GM18498 (cell line): ENCODE data around the gene FBXW8.

Experiments
- ATAC-seq: cut with Tn5 transposase; IDR thresholded peaks from one replicate; pipeline ENCODE4 v1.9.1; 2021; ENCODE audit warnings: mild to moderate bottlenecking, moderate library complexity; ENCODE audit not compliant: unreplicated experiment

FBXW8 gene

DNA sequence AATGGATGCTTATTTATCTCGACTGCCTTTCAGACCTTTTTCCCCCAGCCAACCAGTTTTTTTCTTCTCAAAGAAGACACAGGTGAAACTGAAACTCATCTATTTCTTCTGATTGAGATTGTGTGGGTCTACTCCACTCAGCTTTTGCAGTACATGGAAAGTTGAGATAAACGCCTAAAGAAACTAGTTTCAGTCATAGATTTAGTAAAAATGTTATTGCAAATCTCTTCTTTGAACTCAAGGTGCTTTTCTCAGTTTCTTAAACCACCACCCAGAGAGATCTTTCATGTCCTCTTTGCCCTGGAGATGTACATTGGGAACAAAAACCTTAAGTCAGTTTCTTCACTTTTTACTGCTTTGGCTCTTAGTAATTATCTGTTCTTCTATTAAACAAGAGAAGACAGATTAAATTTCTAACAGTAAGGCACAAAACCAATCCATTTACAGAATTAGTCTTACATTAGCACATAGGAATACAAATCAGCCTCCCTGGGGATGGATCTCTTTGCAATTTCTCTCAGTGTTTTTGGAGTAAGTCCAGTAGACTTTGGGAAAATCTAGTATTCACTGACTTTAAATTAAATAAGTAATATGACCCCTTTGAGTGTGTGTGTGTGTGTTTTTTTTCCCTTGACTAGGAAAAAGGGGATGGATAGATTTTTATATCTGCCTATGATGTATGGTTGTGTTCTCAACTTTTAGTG, 11.6 kb downstream of the FBXW8 start:
- peak; percentile 51 for ATAC-seq

DNA sequence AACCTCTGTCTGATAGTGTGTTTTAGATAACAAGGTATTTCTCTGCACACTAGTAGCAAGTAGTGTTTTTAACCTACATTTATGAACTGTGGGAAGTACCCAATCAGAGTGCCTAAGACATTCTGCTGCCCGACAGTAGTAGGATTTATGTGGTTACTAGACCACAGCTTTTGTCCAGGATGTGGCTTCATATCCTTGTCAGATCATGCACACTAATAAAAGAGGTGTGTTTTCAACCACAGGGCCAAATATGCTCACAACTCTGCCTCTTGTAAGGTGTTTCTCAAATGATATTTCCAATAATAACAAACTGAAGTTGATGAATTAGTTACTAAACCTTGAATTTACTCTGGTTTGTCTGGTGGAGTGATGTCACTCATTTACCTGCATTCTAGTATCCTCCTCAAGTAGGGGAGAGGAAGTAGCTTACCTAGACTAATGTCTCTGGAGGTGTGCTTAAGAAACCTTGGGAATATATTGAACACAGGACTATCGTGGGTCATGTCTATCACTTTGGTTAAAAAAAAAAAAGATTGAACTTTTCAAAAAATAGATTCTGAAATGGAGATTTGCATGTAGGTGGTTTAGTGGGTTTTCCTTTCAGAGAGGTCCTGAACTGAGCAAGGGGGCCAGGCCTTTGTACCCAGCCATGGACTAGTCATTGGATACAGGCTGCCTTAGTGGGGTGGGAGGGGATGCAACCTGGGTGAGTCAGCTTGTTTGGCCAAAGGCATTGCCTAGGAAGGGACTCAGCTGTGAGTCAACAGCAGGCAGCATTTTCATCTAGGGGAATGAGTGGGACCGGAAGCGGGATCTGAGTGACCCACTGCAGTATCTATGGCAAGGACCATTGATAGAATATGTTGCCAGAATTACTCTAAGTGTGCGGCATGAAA, 14.1 kb downstream of the FBXW8 start:
- peak; percentile 82 for ATAC-seq

DNA sequence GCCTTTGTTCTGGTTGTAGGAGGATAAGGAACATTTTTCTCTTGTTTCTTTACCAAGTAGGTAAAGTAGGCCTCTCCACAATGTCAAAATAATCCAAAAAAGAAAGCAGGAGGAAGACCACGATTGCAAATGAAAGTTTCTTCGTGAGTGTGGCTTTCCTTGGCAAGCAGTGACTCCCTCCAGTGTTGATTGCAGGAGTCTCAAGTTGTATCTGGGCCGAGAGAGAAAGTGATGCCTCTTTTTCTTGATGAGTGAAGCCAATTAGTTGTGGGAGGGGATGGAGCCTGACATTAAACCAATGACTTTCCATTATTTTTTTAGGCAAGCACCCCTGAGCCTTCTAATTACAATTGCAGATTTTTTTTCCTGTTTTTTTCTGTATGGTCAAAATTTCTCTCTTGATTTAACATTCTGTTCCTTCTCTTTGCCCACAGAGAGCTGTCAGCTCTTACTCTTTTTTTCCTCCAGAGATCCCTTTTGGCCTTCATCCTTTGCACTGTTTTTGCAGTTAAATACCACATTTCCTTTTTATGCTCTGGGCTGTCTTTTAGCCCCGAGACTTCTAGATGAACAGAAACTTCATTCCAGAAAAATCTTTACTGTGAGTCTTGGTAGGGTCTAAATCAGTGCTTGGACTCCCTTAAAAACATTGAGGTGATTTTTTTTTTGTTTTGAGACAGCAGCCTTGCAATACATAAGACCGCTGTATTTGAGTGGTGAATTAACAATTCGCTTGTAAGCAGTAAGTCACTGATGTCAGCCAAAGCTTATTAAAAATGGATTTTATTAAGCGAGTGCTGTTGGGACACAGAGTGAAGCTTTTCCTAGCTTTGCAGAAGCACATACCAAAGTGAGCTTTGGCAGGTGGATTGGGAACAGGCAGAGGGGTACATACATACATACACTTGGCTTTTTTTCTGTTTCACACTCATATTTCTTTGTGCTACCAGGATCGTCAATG, 15.8 kb downstream of the FBXW8 start:
- no peak for ATAC-seq

DNA sequence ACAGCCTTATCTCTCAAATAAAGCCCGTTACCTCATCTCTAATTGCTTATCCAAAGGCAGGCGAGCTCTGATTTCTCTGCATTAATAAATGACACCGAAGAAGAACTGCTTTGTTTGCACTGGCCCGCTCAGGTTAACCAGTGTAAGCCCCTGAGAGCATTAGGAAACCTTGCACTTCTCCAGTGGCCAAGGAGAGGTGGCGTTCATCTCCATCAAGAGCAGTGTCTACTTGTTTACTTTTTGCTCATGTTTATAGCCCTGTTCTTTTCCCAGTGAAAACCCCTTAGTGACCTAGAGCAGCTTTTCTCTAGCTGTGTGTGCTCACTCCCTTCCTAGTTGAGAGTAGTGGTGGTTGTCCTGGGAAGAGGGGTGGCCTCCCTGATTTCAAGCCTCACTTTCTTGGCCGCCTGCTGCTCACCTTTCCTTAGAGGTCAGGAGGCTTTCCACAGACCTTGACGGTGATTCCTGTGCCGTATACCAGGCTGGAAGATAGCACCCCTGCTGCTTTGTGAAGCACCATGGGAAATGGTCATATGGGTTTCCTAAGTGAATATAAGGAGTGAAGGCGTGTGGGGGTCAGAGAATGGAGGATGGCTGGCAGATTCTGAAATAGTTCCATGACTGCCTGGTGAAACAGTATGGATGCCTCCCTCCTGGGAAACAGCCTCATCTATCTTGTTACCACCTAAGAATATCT, 16.6 kb downstream of the FBXW8 start:
- no peak for ATAC-seq

DNA sequence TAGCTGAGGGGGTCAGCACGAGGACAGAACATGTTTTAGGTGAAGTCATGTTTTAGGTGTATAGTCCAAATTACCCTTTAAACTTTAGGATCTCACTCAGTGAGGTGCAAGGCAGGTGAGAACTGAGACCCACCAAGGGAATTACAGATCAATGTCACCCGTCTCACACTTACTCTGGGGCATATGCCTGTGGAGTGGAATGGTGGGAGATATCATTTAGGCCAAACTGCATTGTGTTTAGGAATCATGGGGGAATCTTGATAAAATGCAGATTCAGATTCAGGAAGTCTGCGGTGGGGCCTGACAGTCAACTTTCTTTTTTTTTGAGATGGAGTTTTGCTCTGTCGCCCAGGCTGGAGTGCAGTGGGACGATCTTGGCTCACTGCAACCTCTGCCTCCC, 17.8 kb downstream of the FBXW8 start:
- ATAC-seq: no peak

DNA sequence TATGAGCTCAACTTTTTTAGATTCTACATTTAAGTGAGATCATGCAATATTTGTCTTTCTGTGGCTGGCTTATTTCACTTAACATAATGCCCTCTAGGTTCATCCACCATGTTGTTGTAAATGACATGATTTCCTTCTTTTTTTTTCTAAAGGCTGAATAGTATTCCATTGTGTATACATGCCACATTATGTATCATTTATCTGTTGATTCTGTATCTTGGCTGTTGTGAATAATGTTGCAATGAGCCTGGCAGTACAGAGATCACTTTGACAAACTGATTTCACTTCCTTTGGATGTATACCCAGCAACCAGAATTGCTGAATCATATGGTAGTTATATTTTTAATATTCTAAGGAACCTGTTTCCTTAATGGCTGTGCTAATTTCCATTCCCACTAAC, 19.1 kb downstream of the FBXW8 start:
- ATAC-seq: no peak

DNA sequence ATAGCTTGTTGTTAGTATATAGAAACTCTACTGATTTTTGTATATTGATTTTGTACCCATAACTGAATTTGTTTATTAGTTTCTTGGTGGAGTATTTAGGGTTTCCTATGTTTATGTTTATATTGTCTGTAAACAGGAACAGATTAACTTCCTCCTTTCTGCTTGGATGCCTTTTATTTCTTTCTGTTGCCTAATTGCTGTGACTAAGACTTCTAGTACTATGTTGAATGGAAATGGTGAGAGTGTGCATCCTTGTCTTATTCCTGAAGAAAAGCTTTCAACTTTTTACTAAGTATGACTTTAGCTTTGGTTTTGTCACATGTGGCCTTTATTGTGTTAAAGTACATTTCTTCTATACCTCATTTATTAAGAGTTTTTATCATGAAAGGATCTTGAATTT, 20.9 kb downstream of the FBXW8 start:
- ATAC-seq: no peak

DNA sequence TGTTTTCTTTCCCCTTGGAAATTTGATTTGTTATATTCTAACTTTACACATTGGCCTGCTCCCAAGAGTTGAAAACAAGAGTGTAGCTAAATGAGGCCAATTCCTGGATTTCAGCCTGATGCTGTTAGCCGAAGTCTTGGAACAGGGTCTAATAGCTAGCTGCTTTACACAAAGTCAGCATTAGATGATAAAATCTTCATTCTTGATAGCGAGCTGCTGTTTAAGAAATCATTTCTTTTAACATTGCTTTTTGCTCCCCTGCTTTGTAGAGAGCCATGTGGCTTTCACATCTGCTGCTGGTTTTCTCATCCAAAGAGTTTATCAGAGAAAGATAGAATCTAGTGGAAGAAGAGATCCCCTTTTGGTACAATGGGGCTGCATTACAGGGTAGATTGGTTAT, 22.3 kb downstream of the FBXW8 start:
- no peak for ATAC-seq

DNA sequence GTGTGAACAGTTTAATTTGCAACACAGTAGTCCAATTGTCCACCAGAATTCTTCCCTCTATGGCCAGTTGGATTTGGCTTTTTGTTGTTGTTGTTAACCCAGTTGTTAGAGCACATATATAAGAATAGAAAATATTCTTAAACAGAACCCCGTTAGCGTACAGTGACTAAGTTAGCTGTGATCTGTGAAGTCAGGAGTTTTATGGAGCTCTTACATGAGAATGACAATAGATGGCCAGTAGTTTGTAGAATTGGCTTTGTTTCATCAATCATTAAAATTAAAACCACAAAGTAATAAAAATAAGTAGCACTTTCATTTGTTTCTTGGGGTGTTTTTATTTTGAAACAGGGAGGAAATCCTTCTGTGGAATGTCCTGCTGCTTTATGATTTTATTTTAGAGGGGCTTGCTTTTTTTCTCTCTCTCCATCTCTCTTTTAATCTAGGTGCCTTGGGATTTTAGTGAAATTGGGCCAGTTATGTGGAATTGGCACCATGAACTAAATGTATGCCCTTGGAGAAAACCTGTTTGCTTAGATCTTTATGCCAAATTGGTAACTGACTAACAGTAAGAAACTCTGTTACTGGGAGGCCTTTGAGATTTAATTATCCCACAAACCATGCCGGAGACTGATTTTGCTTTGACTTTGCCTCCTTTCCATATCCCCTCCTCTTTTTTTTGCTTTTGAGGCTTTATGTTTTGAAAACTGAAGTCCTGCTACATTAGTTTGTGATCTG, 22.9 kb downstream of the FBXW8 start:
- no peak for ATAC-seq

DNA sequence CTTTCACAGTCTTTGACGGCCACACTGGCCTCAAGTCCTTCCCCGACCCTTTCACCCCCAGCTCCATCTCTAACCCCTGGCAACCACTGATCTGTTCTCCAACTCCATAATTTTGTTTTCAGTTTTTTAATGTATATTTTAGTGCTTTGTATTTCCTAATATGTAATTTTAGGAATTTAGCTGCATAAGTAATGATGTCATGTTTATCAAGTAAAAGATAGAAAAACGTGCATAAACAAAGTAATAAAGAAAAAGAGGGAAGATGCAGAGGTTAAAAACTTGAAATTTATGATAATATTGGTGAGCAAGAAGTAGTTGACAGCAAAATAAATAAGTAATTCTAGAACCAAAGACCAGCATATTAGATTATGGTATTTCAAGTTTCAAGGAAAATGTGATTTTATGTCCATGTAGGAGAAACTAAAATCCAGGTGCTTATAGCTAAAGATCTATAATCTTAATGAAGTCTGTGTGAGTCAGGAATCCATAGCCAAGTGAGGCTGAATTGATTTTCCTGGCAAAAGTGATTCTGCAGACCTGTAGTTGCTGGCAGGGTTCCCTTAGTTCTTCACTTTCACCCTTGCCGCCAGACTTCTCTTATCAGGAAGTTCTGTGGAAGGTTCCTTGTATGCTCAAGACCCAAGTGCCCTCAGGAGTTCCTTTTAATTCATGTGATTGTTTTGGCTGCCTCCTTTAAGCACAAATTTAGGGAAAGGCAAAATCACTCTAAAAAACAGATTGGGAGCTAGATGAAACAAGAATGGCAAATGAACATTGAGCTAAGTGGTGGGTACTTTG, 24.4 kb downstream of the FBXW8 start:
- no peak for ATAC-seq

DNA sequence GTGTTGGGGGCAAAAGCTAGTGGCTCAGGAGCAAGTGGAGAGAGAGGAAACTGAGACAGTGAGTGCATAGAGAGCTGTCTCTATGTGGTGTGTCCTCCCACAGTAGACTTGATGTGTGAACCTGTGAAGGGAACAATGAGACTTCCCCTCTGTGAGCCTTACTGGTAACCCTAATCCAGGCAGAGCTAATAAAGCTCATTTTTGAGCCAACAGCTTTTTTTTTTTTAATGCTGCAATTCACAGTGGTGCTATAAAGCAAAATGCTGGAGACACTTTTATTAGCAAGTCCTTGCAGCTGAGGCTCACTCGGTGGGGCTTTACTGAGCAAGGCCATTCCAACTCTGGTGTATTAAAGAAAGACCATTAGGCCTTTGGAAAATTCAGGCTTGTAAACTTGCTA, 26.9 kb downstream of the FBXW8 start:
- no peak for ATAC-seq

DNA sequence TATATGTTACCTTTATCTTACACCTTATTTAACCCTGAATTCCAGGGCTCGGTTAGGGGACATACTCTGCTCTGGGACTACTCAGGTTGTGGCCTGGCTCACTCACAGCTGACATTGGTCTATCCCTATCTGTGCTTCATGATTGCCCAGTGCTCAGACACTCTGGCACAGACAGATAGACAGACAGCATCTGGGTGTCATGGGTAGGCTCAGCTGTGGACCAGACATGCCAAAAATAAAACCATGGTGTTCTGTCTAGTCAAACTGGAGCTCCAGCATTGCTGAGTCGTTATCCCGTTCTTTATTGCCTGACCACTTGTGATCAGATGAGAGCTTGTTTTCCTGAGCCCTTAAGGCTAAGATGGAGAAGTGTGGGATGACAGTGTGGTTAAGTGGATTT, 29.0 kb downstream of the FBXW8 start:
- ATAC-seq: no peak

DNA sequence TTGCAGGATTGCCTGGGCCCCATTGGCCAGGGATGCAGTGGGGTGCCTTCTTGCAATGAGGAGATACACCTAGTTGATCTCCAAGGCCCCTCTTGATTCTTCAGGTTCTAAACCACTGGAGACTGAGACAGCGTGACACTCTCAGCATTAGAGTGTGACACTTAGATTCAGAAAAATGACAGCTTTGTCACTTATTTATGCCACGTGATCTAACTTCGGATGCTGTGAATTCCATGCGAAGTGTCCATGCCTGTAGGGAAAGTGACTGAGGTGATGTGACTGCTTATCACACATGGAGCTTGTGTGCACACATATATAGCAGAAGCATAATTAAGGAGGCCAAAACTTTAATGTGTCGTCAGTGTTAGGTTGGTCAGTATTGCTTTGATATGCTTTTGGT, 30.4 kb downstream of the FBXW8 start:
- ATAC-seq: no peak

DNA sequence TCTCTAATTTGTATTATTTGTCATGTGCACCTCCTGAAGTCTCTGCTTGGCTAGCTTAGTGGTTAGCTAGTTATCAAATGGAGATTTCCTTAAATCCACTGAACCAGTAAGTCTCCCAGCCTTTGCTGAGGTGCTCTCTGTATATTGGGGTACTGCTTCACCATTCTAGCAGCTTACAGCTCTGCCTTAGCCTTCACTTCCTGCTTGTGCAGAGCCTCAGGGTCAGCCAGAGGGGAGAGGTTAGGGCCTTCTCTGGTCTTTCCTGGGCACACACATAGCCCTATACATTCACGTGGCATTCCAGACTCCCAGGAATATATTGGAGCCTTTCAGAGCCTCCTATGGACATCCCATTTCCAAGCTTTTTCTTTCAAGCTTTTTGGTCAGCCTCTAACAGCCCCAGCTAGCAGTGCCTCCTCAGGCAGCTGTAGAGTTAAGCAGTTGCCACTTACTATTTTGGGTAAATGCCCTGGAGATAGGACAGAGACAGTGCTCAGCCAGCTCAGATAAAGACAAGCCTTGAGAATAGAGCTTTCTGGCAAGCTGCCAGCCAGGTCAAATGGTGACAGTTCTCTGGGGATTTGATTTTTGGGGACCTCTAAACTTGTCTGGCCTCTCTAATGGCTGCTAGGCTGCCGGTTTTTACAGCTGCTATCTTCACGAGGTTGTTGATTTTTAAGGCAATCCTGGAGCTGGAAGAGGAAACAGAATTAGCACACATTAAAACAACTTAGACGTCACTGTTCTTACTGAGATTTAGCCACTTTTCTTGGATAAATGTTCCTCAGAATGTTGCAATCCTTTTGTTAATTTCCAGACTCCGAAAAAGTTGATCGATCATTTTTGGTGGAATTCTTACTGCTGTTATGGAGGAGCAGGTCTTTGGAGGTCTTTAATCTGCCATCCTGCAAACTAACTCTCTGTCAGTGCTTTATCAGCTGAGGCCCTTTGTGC, 32.9 kb downstream of the FBXW8 start:
- no peak for ATAC-seq

DNA sequence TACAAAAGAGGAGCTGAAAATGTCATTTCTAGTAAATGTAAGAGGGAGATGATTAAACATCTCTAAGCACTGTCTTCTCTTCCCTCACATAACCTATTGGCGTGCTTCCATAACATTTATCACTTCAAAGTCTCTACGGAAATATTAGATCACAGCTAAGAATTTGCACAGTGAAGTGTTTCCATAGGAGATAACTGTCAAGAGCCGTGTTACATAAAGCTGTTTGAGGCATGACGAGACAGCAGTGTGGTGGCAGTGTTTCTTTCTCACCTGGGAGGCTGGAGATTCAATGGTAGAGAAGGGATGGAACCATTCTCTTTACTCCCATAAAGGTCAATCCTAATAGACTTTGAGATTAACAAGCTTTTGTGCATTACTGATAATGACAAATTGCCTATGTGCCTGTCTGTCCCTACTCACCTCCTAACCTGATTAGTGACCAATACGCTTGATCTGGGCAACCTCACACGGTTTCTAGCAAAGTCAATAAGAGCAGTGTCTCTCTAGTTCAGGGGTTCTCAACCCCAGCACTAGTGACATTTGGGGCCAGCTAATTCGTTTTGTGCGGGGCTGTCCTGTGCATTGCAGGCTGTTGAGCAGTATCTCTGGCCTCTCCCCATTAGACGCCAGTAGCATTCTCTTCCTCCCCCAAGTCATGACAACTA, 35.3 kb downstream of the FBXW8 start:
- ATAC-seq: no peak

DNA sequence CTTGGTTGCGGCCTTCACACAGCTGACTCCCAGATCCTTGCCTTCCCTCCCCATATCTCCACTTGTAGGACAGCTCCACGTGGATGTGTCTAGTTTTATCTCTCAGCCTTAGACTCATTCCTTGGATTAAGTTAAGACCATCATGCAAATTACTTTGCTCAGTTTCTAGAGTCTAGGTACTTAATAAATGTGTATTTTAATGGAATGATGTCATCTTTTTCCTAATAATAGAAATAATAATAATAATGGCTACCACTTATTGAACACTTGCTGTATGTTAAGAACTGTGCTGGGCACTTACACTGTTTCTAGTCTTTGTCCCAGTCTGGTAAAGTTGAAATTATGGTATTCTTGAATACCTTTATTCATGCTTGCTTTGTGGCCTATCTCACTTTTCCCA, 37.5 kb downstream of the FBXW8 start:
- no peak for ATAC-seq

DNA sequence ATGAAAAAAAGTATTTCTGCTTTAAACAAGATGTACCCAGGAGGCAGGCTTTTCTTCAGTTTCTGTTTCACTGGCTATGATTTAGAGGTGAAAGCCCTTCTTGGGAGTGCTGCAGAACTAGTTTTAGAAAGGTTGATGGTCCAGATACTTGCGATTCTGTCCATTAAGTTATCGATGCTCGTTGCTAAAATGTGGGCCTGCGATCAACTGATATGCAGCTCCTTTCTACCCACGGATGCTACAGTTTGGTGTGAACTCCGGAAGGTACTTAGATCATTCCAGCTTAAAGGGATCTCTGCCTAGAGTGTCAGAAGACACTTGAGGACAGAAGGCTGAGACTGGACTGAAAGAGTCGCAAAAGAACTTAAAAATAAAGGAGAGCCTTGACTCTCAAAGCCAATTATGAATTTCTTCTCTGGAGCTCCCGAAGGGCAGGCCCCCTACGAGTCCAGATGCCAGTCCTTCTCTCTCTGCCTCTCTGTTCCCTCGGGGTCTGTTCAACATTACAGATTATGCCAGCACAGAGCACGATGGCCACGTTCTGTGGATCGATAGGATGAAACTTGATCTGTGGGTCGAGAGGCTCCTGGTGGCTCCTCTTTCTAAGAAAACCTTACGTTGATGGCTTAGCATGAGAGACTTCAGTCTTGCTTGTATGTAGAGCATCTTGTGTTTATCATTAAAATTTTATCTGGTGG, 40.0 kb downstream of the FBXW8 start:
- ATAC-seq: no peak
